Activated naive CD4-positive, alpha-beta T cell treated with anti-CD3 and anti-CD28 coated beads, Interleukin-2, amount 50 U/mL, for 72 hours (primary cell): ENCODE measurements around the gene ABLIM2. TPM values are rescaled to one million over a fixed set of nuclear protein-coding genes. Genes with fewer than 3 reads are reported as not detected.

ENCODE experiments used
- ATAC-seq, 2 donors: fragments of 150-1000 bp; cut with Tn5 transposase; 2 replicates each; pipeline ENCODE4 v1.10.0; 2021; ENCODE audit warnings: mild to moderate bottlenecking in 2 of 2, moderate library complexity in 2 of 2
- DNase-seq, 2 donors: peaks; one replicate each; pipeline ENCODE4 v3.0.0; 2021 to 2022; ENCODE audit warnings: low spot score in 2 of 2
- H3K27ac Mint-ChIP-seq, 2 donors: one replicate each; pipeline ENCODE4 v1.8.0; 2022; ENCODE audit warnings: mild to moderate bottlenecking in 2 of 2, mixed read lengths in 2 of 2
- H3K36me3 Mint-ChIP-seq, 2 donors: one replicate each; pipeline ENCODE4 v1.8.0; 2022; ENCODE audit warnings: mixed read lengths in 2 of 2
- H3K9me3 Mint-ChIP-seq, 2 donors: one replicate each; pipeline ENCODE4 v1.8.0; 2022; ENCODE audit warnings: mixed read lengths in 2 of 2
- total RNA-seq, 2 donors: library from RNA; stranded (reverse); gene quantifications; one replicate each; pipeline ENCODE4 v1.2.3, GENCODE V29; 2022

ABLIM2 gene
- total RNA-seq, 2 donors from 2014 or later = 0.27 to 0.41 TPM

GRCh38 chr4:8195841-8196458, 37.3 kb upstream of the ABLIM2 start:
- ATAC-seq = no peak
- Mint-ChIP-seq H3K27ac (peak overlapping the region in 1 of 2 donors; percentile 12), H3K36me3 (no peaks in the 10 kb centered on the region), H3K9me3 (no peaks in the 10 kb centered on the region)
- no peak for DNase-seq

DNA sequence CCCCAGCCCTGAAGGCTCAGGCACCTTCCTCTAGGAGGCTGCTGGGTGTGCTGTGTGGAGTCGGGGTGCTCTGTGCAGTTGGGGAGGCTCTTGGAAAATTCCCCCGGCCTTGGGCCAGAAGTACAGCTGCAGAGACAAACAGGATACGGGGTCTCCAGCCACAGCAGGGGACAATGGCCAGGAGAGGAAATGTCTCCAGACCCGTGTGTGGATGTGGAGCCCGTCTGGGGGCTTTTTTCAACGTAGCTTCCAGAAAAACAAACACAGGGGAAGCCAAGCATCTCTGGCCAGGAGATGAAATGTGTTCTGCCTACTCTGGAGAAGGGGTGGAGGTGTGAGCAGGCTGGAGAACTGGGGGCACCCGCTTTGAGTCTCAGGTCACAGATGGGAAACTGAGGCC, 36.8 kb upstream of the ABLIM2 start:
- Mint-ChIP-seq H3K9me3 (no peaks in the 10 kb centered on the region), H3K27ac (no peak overlapping the region), H3K36me3 (no peaks in the 10 kb centered on the region)
- ATAC-seq (no peak), DNase-seq (no peak)

- Mint-ChIP-seq H3K36me3 (no peaks in the 10 kb centered on the region), H3K27ac (no peak overlapping the region), H3K9me3 (no peaks in the 10 kb centered on the region)
- DNase-seq (no peak), ATAC-seq (no peak)
Observed at GRCh38 chr4:8194306-8195242, 36.0 kb upstream of the ABLIM2 start.

- DNase-seq = no peak
- peak; percentile 43 to 68 for ATAC-seq
- no peaks in the 10 kb centered on the region for H3K9me3 Mint-ChIP-seq
- H3K36me3 Mint-ChIP-seq = no peaks in the 10 kb centered on the region
- H3K27ac Mint-ChIP-seq = no peak overlapping the region
Observed at GRCh38 chr4:8192748-8193738, 34.4 kb upstream of the ABLIM2 start.

GRCh38 chr4:8191136-8191747, 32.6 kb upstream of the ABLIM2 start:
- no peaks in the 10 kb centered on the region for H3K36me3 Mint-ChIP-seq
- DNase-seq = no peak
- ATAC-seq = peak in 1 of 2 donors; percentile 45
- H3K9me3 Mint-ChIP-seq = no peaks in the 10 kb centered on the region
- H3K27ac Mint-ChIP-seq = no peak overlapping the region

DNA sequence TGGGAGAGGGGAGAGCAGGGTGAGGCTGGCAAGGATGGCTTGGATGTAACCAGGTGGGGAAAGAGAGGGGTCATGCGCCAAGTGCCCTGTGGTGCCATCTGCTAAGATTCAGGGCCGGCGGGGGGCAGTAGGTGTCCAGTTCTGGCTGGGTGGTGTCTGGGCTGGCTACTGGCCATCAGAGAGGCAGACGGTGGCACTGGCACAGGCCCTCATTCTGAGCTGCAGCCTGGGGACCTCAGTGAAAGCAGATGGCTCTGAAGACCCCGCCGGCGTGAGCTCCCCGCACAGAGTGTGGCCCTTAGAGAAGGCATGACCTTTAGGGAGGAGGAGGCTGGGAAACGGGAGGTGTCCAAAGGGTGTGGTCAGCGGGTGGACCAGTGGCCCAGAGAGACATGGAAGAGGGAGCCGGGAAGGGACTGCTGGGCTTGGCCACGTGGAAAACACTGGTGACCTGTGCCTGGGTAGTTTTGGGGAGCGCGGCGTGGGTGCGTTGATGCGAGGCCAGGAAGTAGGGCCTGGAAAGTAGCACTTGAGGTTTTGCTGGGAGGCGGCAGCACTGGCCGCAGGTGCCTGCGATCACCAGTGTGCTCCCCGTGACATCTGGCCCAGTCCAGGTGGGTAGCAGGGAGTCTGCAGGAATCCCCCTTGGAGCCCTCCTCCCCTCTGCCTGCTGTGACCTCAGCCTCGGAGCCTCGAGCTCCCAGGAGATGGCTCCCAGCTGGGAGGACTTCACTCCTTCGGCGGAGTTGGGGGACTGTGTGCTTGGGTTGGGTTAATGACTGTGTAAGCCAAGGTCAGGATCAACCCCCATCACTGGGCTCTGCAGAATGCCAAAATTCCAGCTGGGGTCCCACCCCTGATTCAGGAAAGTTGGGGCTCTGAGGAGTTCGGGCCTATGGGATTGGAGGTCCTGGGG, 31.2 kb upstream of the ABLIM2 start:
- H3K36me3 Mint-ChIP-seq = no peaks in the 10 kb centered on the region

DNA sequence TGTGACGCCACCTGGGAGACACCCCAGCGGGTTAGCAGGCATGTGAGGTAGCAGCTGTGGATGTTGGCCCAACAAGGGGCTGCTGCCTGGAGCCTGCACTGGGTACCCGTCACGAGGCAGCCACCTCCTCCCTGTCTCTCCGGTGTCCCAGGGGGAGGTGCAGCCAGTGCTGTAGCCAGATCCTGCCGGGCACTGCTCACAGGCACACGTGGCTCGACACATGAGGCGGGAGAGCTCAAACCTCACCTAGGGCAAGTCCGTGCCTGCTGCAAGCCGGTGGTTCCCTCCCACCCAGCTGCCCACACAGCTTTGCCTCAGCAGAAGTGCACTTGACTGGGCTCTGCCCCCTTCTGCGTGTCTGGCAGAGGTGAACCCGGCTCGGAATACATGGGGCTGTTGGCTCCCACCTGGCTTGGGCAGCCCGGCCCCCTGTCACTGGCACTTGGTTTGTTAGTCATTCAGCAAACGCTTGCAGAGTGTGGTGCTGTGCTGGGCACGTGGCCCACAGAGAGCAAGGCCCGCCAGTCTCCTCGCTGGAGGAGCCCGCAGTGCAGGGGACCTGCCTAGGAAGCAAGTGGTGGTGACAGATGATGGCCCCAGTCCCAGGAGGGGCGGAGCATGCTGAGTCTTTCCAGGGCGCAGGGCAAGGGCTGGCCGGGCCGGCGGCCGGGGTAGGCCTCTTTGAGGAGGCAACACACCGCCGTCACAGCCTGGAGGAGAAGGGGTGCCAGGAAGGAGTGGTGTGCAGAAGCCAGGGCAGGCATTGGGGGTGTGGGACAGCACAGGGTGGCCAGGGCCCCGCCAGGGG, 30.3 kb upstream of the ABLIM2 start:
- no peaks in the 10 kb centered on the region for H3K36me3 Mint-ChIP-seq
- no peak for ATAC-seq
- DNase-seq = no peak
- H3K27ac Mint-ChIP-seq = no peak overlapping the region
- H3K9me3 Mint-ChIP-seq = no peaks in the 10 kb centered on the region

More for the DNA sequence above, 31.2 kb upstream of the ABLIM2 start:
- Mint-ChIP-seq H3K9me3 (no peaks in the 10 kb centered on the region), H3K27ac (peak overlapping the region in 1 of 2 donors; percentile 39)
- no peak for ATAC-seq
- no peak for DNase-seq

DNA sequence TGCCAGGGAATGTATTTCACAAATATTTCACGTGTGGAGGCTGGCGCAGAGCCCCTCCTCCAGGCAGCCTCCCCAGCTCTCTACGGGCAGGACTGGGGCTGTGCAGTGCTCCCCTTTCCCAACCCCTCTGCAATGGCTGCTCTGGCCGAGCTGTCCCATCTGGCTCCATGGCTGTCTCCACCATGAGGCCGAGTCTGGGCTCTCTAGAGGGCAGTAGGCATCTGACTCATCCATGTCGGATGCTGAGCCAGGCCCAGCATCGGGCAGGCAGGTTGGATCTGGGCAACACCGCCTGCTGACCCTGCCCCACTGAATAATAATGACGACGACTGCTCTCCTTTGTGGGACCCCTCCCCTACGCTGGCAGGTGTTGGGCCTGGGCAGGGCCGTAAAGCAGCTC, 29.5 kb upstream of the ABLIM2 start:
- no peak for ATAC-seq
- H3K27ac Mint-ChIP-seq = no peak overlapping the region
- no peak for DNase-seq
- no peaks in the 10 kb centered on the region for H3K9me3 Mint-ChIP-seq
- H3K36me3 Mint-ChIP-seq = no peaks in the 10 kb centered on the region

GRCh38 chr4:8185930-8186329, 27.3 kb upstream of the ABLIM2 start:
- no peaks in the 10 kb centered on the region for H3K36me3 Mint-ChIP-seq
- DNase-seq (no peak), ATAC-seq (no peak)
- H3K9me3 Mint-ChIP-seq = no peaks in the 10 kb centered on the region
- no peak overlapping the region for H3K27ac Mint-ChIP-seq

GRCh38 chr4:8185295-8185694, 26.7 kb upstream of the ABLIM2 start:
- Mint-ChIP-seq H3K27ac (no peak overlapping the region), H3K36me3 (no peaks in the 10 kb centered on the region), H3K9me3 (no peaks in the 10 kb centered on the region)
- ATAC-seq (peak in 1 of 2 donors; percentile 51), DNase-seq (no peak)

DNA sequence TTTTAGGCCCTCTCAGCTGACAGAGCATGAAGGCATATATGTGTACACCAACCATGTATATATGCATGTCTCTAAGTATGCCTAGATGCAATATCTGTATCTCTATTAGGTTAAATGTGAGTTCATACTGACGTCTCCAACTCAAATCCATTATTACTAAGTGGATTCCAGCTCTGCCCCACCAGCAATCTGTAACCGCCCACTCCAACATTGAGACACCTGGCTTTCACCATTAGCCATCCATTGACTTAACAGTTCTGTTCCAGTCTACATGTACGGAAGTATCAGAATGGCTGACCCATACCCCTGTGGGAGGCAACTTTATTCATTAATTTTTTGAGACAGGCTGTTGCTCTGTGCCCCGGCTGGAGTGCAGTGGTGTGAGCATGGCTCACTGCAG, 25.4 kb upstream of the ABLIM2 start:
- ATAC-seq (no peak), DNase-seq (no peak)
- peak overlapping the region in 1 of 2 donors; percentile 63 for H3K27ac Mint-ChIP-seq
- no peaks in the 10 kb centered on the region for H3K36me3 Mint-ChIP-seq
- no peaks in the 10 kb centered on the region for H3K9me3 Mint-ChIP-seq

- no peak overlapping the region for H3K27ac Mint-ChIP-seq
- no peaks in the 10 kb centered on the region for H3K9me3 Mint-ChIP-seq
- ATAC-seq = no peak
- no peaks in the 10 kb centered on the region for H3K36me3 Mint-ChIP-seq
- DNase-seq = no peak
Observed at GRCh38 chr4:8182858-8183725, 24.5 kb upstream of the ABLIM2 start.

- no peak overlapping the region for H3K27ac Mint-ChIP-seq
- H3K9me3 Mint-ChIP-seq = no peaks in the 10 kb centered on the region
- DNase-seq (no peak), ATAC-seq (no peak)
- no peaks in the 10 kb centered on the region for H3K36me3 Mint-ChIP-seq
Observed at GRCh38 chr4:8182294-8182693, 23.7 kb upstream of the ABLIM2 start.

DNA sequence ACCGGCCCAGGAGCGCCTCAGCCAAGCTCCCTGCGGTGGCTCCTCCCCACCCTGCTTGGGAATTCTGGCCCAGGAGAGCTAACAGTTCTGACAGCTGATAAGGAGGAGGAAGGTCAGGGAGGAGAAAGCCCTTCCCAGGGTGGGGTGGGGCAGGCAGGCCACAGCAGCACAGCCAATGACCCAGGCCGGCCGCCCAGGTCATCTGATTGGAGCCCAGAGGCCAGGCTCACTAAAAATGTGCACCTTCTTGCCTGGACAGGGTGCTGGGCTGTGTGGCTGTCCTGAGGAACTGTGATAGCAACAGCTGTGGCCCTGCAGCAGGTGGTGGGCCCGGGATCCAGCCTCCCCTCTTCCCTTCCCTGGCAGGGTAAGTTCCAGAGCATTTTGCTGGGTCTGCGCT, 23.2 kb upstream of the ABLIM2 start:
- H3K36me3 Mint-ChIP-seq = no peaks in the 10 kb centered on the region
- no peak overlapping the region for H3K27ac Mint-ChIP-seq
- H3K9me3 Mint-ChIP-seq = no peaks in the 10 kb centered on the region

More for the DNA sequence above, 23.2 kb upstream of the ABLIM2 start:
- no peak for DNase-seq
- no peak for ATAC-seq
